Lung (tissue), 16 donors: ENCODE data around the gene ATP11A. TPM values are rescaled to one million over a fixed set of nuclear protein-coding genes. Genes with fewer than 3 reads are reported as not detected.

Experiments
- ATAC-seq: fragments of 200-7000 bp; cut with Tn5 transposase; one replicate; pipeline ENCODE4 v1.9.1; 2020; ENCODE audit warnings: moderate number of reproducible peaks; ENCODE audit not compliant: insufficient read depth, low FRiP score
- DNase-seq, 3 donors: peaks; one replicate each; pipeline ENCODE4 v3.0.0-alpha.2; 2013 to 2017
- H3K27ac ChIP-seq, 2 donors: one replicate each; pipeline ENCODE4 v1.5.1; 2013; ENCODE audit warnings: mild to moderate bottlenecking in 2 of 2, moderate library complexity in 2 of 2, control low read depth in 1 of 2, inconsistent platforms in 1 of 2, low read depth in 1 of 2, low read length in 1 of 2
- H3K27me3 ChIP-seq, 3 donors: one replicate each; pipeline ENCODE4 v1.5.1; 2013; ENCODE audit warnings: low read length in 2 of 3; ENCODE audit not compliant: control insufficient read depth in 3 of 3, insufficient read depth in 3 of 3
- H3K36me3 ChIP-seq, 4 donors: one replicate each; pipeline ENCODE4 v1.5.1; 2013; ENCODE audit warnings: low read length in 4 of 4, mild to moderate bottlenecking in 1 of 4, moderate library complexity in 1 of 4; ENCODE audit not compliant: control insufficient read depth in 4 of 4, insufficient read depth in 4 of 4
- H3K4me1 ChIP-seq, 5 donors: one replicate each; pipeline ENCODE4 v1.5.1; 2013; ENCODE audit warnings: low read length in 5 of 5, mild to moderate bottlenecking in 2 of 5, moderate library complexity in 1 of 5; ENCODE audit not compliant: control insufficient read depth in 5 of 5, insufficient read depth in 5 of 5
- H3K4me3 ChIP-seq: one replicate; pipeline ENCODE4 v1.5.1; 2013; ENCODE audit warnings: mild to moderate bottlenecking, control low read depth, moderate library complexity
- H3K9ac ChIP-seq, 2 donors: one replicate each; pipeline ENCODE4 v1.5.1; 2013; ENCODE audit warnings: low read length in 2 of 2, control low read depth in 1 of 2; ENCODE audit not compliant: insufficient read depth in 1 of 2
- H3K9me3 ChIP-seq, 4 donors: one replicate each; pipeline ENCODE4 v1.5.1; 2013; ENCODE audit warnings: low read length in 3 of 4, mild to moderate bottlenecking in 1 of 4, moderate library complexity in 1 of 4; ENCODE audit not compliant: control insufficient read depth in 4 of 4, insufficient read depth in 3 of 4
- CTCF ChIP-seq: IDR thresholded peaks from 2 replicates; pipeline ENCODE4 v1.5.1; 2012; ENCODE audit warnings: mild to moderate bottlenecking; ENCODE audit errors: control extremely low read depth, extremely low read depth
- WGBS, 2 donors: extraction: QIAGEN DNeasy Blood & Tissue Kit; methylation state at CpG; one replicate each; pipeline ENCODE4 v1.1.7; 2013; 5-methylcytosine and 5-hydroxymethylcytosine counted together
- long read RNA-seq, 5 donors: transcript quantifications; one replicate each; lab custom pipeline, GENCODE V29; 2026
- polyA plus RNA-seq, 2 donors: library from polyadenylated mRNA; stranded (reverse); fragments of 200-250 nt; gene quantifications; one replicate each; pipeline ENCODE4 v1.2.1, GENCODE V29; 2013
- total RNA-seq, 2 donors: library from RNA; depleted of rRNA in 1 of 2; stranded (reverse); fragments of >200 nt in 1 of 2; gene quantifications; one replicate each; pipeline ENCODE4 v1.2.1, GENCODE V29; 2014 to 2021
- donor health status: control.
- donor health status: control.
- donor health status: Bipolar disorder and iron deficiency.
- donor health status: healthy.
- donor health status: DM: yes; HTN: yes; CAD: no.

The ATP11A gene
- total RNA-seq (100 to 1,000 TPM; 262 to 317 TPM), polyA plus RNA-seq (10 to 100 TPM; 46.3 to 62.9 TPM)
- long read RNA-seq, donor 1, full-length matches to known transcripts = 302 of 365 reads
- long read RNA-seq, donor 1, partial matches to known transcripts = 56 of 365 reads
- long read RNA-seq, donor 1, other reads (novel, unspliced or antisense) = 7 of 365 reads
- long read RNA-seq, donor 2, full-length matches to known transcripts = 124 of 147 reads
- long read RNA-seq, donor 2, partial matches to known transcripts = 23 of 147 reads
- long read RNA-seq, donor 2, other reads (novel, unspliced or antisense) = 0 of 147 reads
- long read RNA-seq, donor 3, full-length matches to known transcripts = 163 of 208 reads
- long read RNA-seq, donor 3, partial matches to known transcripts = 45 of 208 reads
- long read RNA-seq, donor 3, other reads (novel, unspliced or antisense) = 0 of 208 reads
- long read RNA-seq, donor 4, transcript ATP11A-217 (1 exons, 3,542 nt) = major isoform, 73 of 86 reads
- long read RNA-seq, donor 4, partial matches to known transcripts = 10 of 86 reads
- long read RNA-seq, donor 4, other reads (novel, unspliced or antisense) = 0 of 86 reads
- long read RNA-seq, donor 5, full-length matches to known transcripts = 339 of 424 reads
- long read RNA-seq, donor 5, partial matches to known transcripts = 79 of 424 reads
- long read RNA-seq, donor 5, other reads (novel, unspliced or antisense) = 6 of 424 reads

- ATAC-seq (peak; percentile 67), DNase-seq (peak; percentile 94 to 97 (median 95))
- Histone ChIP-seq H3K36me3 (no peaks in the 10 kb centered on the region), H3K4me3 (peak within 1 kb of the TSS; percentile 84), H3K9ac (peak within 1 kb of the TSS; percentile 72 to 88), H3K4me1 (peaks cover 0 to 19% (median 11%) of the 10 kb centered on the region in 5 donors), H3K27me3 (peaks cover 0 to 5% (median 0%) of the 10 kb centered on the region in 3 donors), H3K9me3 (no peaks in the 10 kb centered on the region), H3K27ac (peak within 1 kb of the TSS; percentile 91 to 99)
- TF ChIP-seq CTCF = no peak
- WGBS, 2 donors = 1 to 3% methylated on average over 62 to 95 of the region's 95 CpGs
Observed at GRCh38 chr13:112689303-112690245, at the start of gene ATP11A. Gene ATP11A (plus strand): TSS chr13:112690038. CDS start chr13:112690417, 379 bp downstream.

- H3K9ac ChIP-seq = no peak overlapping the region
- no peaks in the 10 kb centered on the region for H3K36me3 ChIP-seq
- no peak for DNase-seq
- peaks cover 0 to 5% (median 0%) of the 10 kb centered on the region in 5 donors for H3K4me1 ChIP-seq
- no peak for TF ChIP-seq CTCF
- 82 to 86% methylated on average over 19 of the region's 19 CpGs for WGBS, 2 donors
- H3K27me3 ChIP-seq = no peaks in the 10 kb centered on the region
- ATAC-seq = no peak
- H3K4me3 ChIP-seq = no peak overlapping the region
- peaks cover 0 to 2% (median 0%) of the 10 kb centered on the region in 4 donors for H3K9me3 ChIP-seq
- no peak overlapping the region for H3K27ac ChIP-seq
Observed at GRCh38 chr13:112641456-112642089, 48.3 kb upstream of the ATP11A start.

GRCh38 chr13:112642090-112642460 is 47.8 kb upstream of the ATP11A start:
- peaks cover 0 to 2% (median 0%) of the 10 kb centered on the region in 4 donors for H3K9me3 ChIP-seq
- H3K27me3 ChIP-seq = no peaks in the 10 kb centered on the region
- H3K36me3 ChIP-seq = no peaks in the 10 kb centered on the region
- ATAC-seq (no peak), DNase-seq (no peak)
- TF ChIP-seq CTCF = no peak
- no peak overlapping the region for H3K9ac ChIP-seq
- H3K4me3 ChIP-seq = no peak overlapping the region
- H3K27ac ChIP-seq = no peak overlapping the region
- 86 to 89% methylated on average over 13 of the region's 13 CpGs for WGBS, 2 donors
- peaks cover 0 to 5% (median 0%) of the 10 kb centered on the region in 5 donors for H3K4me1 ChIP-seq
